SK-N-SH treated with all-trans-retinoic acid at 6 μM for 48 hours (cell line): Measurements from ENCODE around the gene ATOX1.

ENCODE experiments used
- ATAC-seq: fragments of 200-7000 bp; cut with Tn5 transposase; 3 replicates; pipeline ENCODE4 v1.9.1; 2020; ENCODE audit warnings: mild to moderate bottlenecking, moderate library complexity
- ARNTL ChIP-seq: fragments of 450-650 bp; formaldehyde crosslinking; IDR thresholded peaks from 2 replicates; pipeline ENCODE4 v1.5.0; 2020; ENCODE audit warnings: low read depth, mild to moderate bottlenecking, moderate library complexity, borderline replicate concordance
- BACH2 ChIP-seq: fragments of 250-450 bp; sonication (Bioruptor Pico); IDR thresholded peaks from 2 replicates; pipeline ENCODE4 v1.9.0; 2021; ENCODE audit warnings: mild to moderate bottlenecking, borderline replicate concordance
- CREB5 ChIP-seq: fragments of 250-450 bp; sonication (Bioruptor Pico); IDR thresholded peaks from 2 replicates; pipeline ENCODE4 v1.5.1; 2020; ENCODE audit warnings: low read depth, mild to moderate bottlenecking, moderate library complexity
- CSRNP3 ChIP-seq: fragments of 250-450 bp; sonication (Bioruptor Pico); IDR thresholded peaks from 2 replicates; pipeline ENCODE4 v1.5.1; 2021; ENCODE audit warnings: mild to moderate bottlenecking, moderate library complexity
- ESRRG ChIP-seq: fragments of 250-450 bp; sonication (Bioruptor Pico); IDR thresholded peaks from 2 replicates; pipeline ENCODE4 v1.6.1; 2021; ENCODE audit warnings: mild to moderate bottlenecking
- GLIS3 ChIP-seq: fragments of 250-450 bp; sonication (Bioruptor Pico); IDR thresholded peaks from 2 replicates; pipeline ENCODE4 v1.5.0; 2020; ENCODE audit warnings: mild to moderate bottlenecking, moderate library complexity
- ISL1 ChIP-seq: fragments of 250-450 bp; sonication (Bioruptor Pico); IDR thresholded peaks from 2 replicates; pipeline ENCODE4 v2.1.2; 2022; ENCODE audit warnings: mild to moderate bottlenecking, moderate library complexity
- OSR1 ChIP-seq: fragments of 250-450 bp; sonication (Bioruptor Pico); IDR thresholded peaks from 2 replicates; pipeline ENCODE4 v1.8.0; 2022; ENCODE audit warnings: moderate library complexity, mild to moderate bottlenecking, inconsistent platforms
- PATZ1 ChIP-seq: fragments of 250-450 bp; sonication (Bioruptor Pico); IDR thresholded peaks from 2 replicates; pipeline ENCODE4 v1.8.0; 2020; ENCODE audit warnings: mild to moderate bottlenecking, moderate library complexity, borderline replicate concordance
- POU6F1 ChIP-seq: fragments of 250-450 bp; sonication (Bioruptor Pico); IDR thresholded peaks from 2 replicates; pipeline ENCODE4 v1.8.0; 2021; ENCODE audit warnings: low read depth, mild to moderate bottlenecking, moderate library complexity, borderline replicate concordance
- PPARA ChIP-seq: fragments of 250-450 bp; sonication (Bioruptor Pico); IDR thresholded peaks from 2 replicates; pipeline ENCODE4 v1.5.0; 2020; ENCODE audit warnings: mild to moderate bottlenecking, borderline replicate concordance
- RARB ChIP-seq: fragments of 250-450 bp; sonication (Bioruptor Pico); IDR thresholded peaks from 2 replicates; pipeline ENCODE4 v1.8.0; 2021; ENCODE audit warnings: mild to moderate bottlenecking, moderate library complexity
- SNAI2 ChIP-seq: fragments of 250-450 bp; sonication (Bioruptor Pico); IDR thresholded peaks from 2 replicates; pipeline ENCODE4 v1.5.0; 2020; ENCODE audit warnings: mild to moderate bottlenecking, moderate library complexity
- TCF4 ChIP-seq: fragments of 250-450 bp; sonication (Bioruptor Pico); IDR thresholded peaks from 2 replicates; pipeline ENCODE4 v1.8.0; 2021; ENCODE audit warnings: mild to moderate bottlenecking, moderate library complexity, borderline replicate concordance
- TOX ChIP-seq: fragments of 250-450 bp; sonication (Bioruptor Pico); IDR thresholded peaks from 2 replicates; pipeline ENCODE4 v1.8.0; 2021; ENCODE audit warnings: mild to moderate bottlenecking, moderate library complexity, borderline replicate concordance
- TSHZ2 ChIP-seq: fragments of 250-450 bp; sonication (Bioruptor Pico); IDR thresholded peaks from 2 replicates; pipeline ENCODE4 v1.5.0; 2020; ENCODE audit warnings: mild to moderate bottlenecking, moderate library complexity
- ZC3H10 ChIP-seq: fragments of 250-450 bp; sonication (Bioruptor Pico); IDR thresholded peaks from 2 replicates; pipeline ENCODE4 v1.5.1; 2021; ENCODE audit warnings: mild to moderate bottlenecking, moderate library complexity
- ZFP30 ChIP-seq: fragments of 450-650 bp; formaldehyde crosslinking; IDR thresholded peaks from 2 replicates; pipeline ENCODE4 v1.5.0; 2022; ENCODE audit warnings: mild to moderate bottlenecking, moderate library complexity
- ZNF565 ChIP-seq: fragments of 450-650 bp; formaldehyde crosslinking; conservative IDR thresholded peaks from 2 replicates; pipeline ENCODE4 v1.5.0; 2020; ENCODE audit warnings: low read depth, mild to moderate bottlenecking, moderate library complexity
- ZNF70 ChIP-seq: fragments of 450-650 bp; formaldehyde crosslinking; IDR thresholded peaks from 2 replicates; pipeline ENCODE4 v1.5.0; 2020; ENCODE audit warnings: mild to moderate bottlenecking, moderate library complexity
- ZNF8 ChIP-seq: fragments of 450-650 bp; formaldehyde crosslinking; IDR thresholded peaks from 2 replicates; pipeline ENCODE4 v1.5.0; 2020; ENCODE audit warnings: mild to moderate bottlenecking, moderate library complexity

The ATOX1 gene

GRCh38 chr5:151758430-151759241, at the start of gene ATOX1:
Gene ATOX1, minus strand, starts transcription at chr5:151758631. Its CDS starts 80 bp downstream, at chr5:151758551.
- peak; percentile 99 for ATAC-seq
- TF ChIP-seq ARNTL (no peak), SNAI2 (CRISPR knock-in tag) (no peak), PATZ1 (CRISPR knock-in tag) (no peak), GLIS3 (CRISPR knock-in tag) (no peak), ZFP30 (CRISPR knock-in tag) (no peak), TCF4 (CRISPR knock-in tag) (no peak), CSRNP3 (CRISPR knock-in tag) (no peak), RARB (CRISPR knock-in tag) (no peak), ESRRG (no peak), POU6F1 (CRISPR knock-in tag) (no peak)

- TF ChIP-seq ZNF8 (CRISPR knock-in tag) (no peak), ZC3H10 (no peak), PPARA (CRISPR knock-in tag) (no peak), ZFP30 (CRISPR knock-in tag) (no peak), RARB (CRISPR knock-in tag) (no peak), ESRRG (no peak), BACH2 (no peak), OSR1 (no peak), TSHZ2 (CRISPR knock-in tag) (no peak), ZNF70 (CRISPR knock-in tag) (no peak), ISL1 (CRISPR knock-in tag) (no peak), ZNF565 (no peak), ARNTL (no peak), TCF4 (CRISPR knock-in tag) (no peak), CREB5 (CRISPR knock-in tag) (no peak), CSRNP3 (CRISPR knock-in tag) (no peak), PATZ1 (CRISPR knock-in tag) (no peak), GLIS3 (CRISPR knock-in tag) (no peak), TOX (CRISPR knock-in tag) (no peak)
- no peak for ATAC-seq
These were observed 47.2 kb upstream of the ATOX1 start for GRCh38 chr5:151805414-151806223.
